GM06990 (cell line): ENCODE results near the gene GALNS.

Experiments
- DNase-seq: peaks from one replicate; pipeline ENCODE4 v3.0.0-alpha.2; 2011; ENCODE audit not compliant: insufficient read length; ENCODE audit errors: extremely low read depth
- H3K27me3 ChIP-seq: replicated peaks from 2 replicates; pipeline ENCODE4 v1.6.0; 2011; ENCODE audit warnings: low read length; ENCODE audit not compliant: control insufficient read depth, insufficient read depth
- H3K36me3 ChIP-seq: 2 replicates; pipeline ENCODE4 v1.5.1; 2011; ENCODE audit warnings: low read length; ENCODE audit not compliant: control insufficient read depth, insufficient read depth
- H3K4me3 ChIP-seq: replicated peaks from 2 replicates; pipeline ENCODE4 v1.5.1; 2011; ENCODE audit warnings: low read depth, mild to moderate bottlenecking, control low read depth, low read length
- TF ChIP-seq, protein P1 (sequence below): IDR thresholded peaks from 2 replicates; pipeline ENCODE4 v1.5.1; 2011; ENCODE audit warnings: low read length, control low read depth, mild to moderate bottlenecking, inconsistent platforms; ENCODE audit not compliant: insufficient read depth, poor library complexity, severe bottlenecking

GALNS gene

DNA sequence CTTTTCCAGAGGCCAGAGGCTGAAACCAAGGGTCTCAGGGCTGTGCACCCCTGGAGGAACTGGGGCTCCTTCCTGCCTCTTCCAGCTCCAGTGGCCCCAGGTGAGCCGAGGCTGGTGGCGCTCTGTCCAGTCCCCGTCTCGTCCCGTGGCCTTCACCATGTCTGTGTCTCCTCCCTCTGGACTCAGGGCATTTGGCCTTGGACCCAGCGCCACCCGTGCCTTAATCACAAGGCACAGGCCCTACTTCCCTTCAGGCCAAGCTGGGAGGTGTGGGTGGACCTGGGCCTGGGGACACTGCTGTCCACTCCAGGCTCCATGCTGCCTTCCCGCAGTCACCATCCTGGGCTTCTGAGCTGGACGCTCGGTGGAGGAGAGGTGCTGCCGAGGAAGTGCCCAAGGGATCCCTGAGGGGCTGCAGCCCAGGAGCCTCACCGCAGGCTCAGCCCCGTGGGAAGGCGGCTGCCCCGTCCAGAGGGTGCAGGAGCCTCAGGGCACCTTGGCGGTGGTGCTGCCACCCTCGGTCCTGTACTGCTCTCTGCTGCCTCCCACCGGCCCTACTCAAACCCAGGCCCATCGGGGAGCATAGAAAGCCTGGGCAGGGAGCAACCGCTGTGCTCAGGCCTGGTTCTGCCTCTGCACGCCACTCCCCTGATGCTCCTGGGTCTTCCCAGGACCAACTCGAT lies 35.4 kb downstream of the GALNS start:
- no peak overlapping the region for H3K4me3 ChIP-seq
- TF ChIP-seq, protein P1, sequence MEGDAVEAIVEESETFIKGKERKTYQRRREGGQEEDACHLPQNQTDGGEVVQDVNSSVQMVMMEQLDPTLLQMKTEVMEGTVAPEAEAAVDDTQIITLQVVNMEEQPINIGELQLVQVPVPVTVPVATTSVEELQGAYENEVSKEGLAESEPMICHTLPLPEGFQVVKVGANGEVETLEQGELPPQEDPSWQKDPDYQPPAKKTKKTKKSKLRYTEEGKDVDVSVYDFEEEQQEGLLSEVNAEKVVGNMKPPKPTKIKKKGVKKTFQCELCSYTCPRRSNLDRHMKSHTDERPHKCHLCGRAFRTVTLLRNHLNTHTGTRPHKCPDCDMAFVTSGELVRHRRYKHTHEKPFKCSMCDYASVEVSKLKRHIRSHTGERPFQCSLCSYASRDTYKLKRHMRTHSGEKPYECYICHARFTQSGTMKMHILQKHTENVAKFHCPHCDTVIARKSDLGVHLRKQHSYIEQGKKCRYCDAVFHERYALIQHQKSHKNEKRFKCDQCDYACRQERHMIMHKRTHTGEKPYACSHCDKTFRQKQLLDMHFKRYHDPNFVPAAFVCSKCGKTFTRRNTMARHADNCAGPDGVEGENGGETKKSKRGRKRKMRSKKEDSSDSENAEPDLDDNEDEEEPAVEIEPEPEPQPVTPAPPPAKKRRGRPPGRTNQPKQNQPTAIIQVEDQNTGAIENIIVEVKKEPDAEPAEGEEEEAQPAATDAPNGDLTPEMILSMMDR = no peak
- H3K36me3 ChIP-seq = peaks cover 3% of the 10 kb centered on the region
- H3K27me3 ChIP-seq = no peaks in the 10 kb centered on the region
- DNase-seq = no peak

- H3K27me3 ChIP-seq = no peaks in the 10 kb centered on the region
- TF ChIP-seq, protein P1 = no peak
- H3K4me3 ChIP-seq = no peak overlapping the region
- peaks cover 3% of the 10 kb centered on the region for H3K36me3 ChIP-seq
- no peak for DNase-seq
These were observed 36.2 kb downstream of the GALNS start for GRCh38 chr16:88820385-88821025.

GRCh38 chr16:88819126-88819525 lies 37.6 kb downstream of the GALNS start:
- H3K4me3 ChIP-seq = no peak overlapping the region
- no peak for DNase-seq
- TF ChIP-seq, protein P1 = no peak
- H3K36me3 ChIP-seq = peaks cover 1% of the 10 kb centered on the region
- H3K27me3 ChIP-seq = no peaks in the 10 kb centered on the region

GRCh38 chr16:88818575-88818874 lies 38.2 kb downstream of the GALNS start:
- no peak for DNase-seq
- peaks cover 1% of the 10 kb centered on the region for H3K36me3 ChIP-seq
- TF ChIP-seq, protein P1 = no peak
- no peaks in the 10 kb centered on the region for H3K27me3 ChIP-seq
- no peak overlapping the region for H3K4me3 ChIP-seq

DNA sequence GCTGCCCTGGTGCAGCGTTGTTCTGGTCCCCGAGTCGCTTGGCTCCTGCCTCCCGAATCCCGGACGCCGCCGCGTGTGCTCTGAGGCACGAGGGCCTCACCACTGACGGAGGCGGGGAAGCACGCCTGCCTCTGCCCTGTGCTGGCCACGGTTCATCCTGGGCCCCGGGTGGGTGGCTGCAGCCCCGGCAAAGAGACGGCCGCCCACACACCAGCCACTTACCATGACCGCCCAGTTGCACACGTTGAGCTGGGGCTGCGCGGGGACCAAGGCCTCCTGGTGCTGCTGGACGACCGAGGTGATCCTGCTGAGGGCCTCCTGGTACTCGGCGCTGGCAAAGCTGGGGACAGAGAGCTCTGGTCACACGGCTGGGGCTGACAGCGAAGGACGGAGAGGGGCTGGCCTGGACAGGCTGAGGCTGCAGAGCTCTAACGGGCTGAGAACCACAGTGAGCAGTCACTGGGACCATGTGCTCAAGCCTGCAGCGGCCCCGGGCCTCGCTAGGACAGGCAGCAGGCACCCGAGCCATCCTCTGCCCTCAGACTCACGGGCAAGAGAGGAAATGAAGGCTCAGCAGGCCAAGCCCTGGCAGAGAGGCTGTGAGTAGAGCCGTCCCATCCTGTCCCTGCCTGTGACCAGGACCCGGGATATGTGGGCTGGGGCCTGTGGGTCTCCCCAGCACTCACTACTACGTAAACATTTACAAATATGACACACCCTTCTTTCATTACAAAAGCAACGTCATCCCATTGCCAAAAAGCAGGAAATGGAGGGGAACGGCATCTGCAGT lies 38.8 kb downstream of the GALNS start:
- H3K36me3 ChIP-seq = peaks cover 1% of the 10 kb centered on the region
- H3K4me3 ChIP-seq = no peak overlapping the region
- DNase-seq = no peak
- no peaks in the 10 kb centered on the region for H3K27me3 ChIP-seq
- TF ChIP-seq, protein P1 = no peak
